Ramos (cell line): ENCODE data around the gene CACNA1G.

Experiments
- in situ Hi-C: fragments of 300-500 bp; cut with MboI; formaldehyde crosslinking; loops from one replicate; pipeline ENCODE4 v1.14.3; 2022; ENCODE audit warnings: low sequenced_read_pairs; ENCODE audit not compliant: unreplicated experiment

Gene CACNA1G

GRCh38 chr17:50545311-50545710, 15.2 kb upstream of the CACNA1G start:
- in situ Hi-C loops: loop anchor here (5.0 to 10.0 kb wide), 2 partner anchors 82 to 409 kb away; no protein-coding TSS in a partner anchor

GRCh38 chr17:50546701-50547034, 13.8 kb upstream of the CACNA1G start:
- in situ Hi-C loops: loop anchor here (5.0 to 10.0 kb wide), 2 partner anchors 81 to 408 kb away; no protein-coding TSS in a partner anchor

- in situ Hi-C loops: loop anchor here (5.0 to 10.0 kb wide), 2 partner anchors 80 to 408 kb away; no protein-coding TSS in a partner anchor
Observed at GRCh38 chr17:50547035-50547735, 13.3 kb upstream of the CACNA1G start, which contains the start of gene SPATA20. SPATA20 (plus strand) TSS chr17:50547174; CDS start chr17:50547209, 35 bp downstream.

GRCh38 chr17:50547736-50548083, 12.8 kb upstream of the CACNA1G start:
- in situ Hi-C loops: loop anchor here (5.0 to 10.0 kb wide), 2 partner anchors 80 to 407 kb away; no protein-coding TSS in a partner anchor

- in situ Hi-C loops: loop anchor here (5.0 to 10.0 kb wide), 2 partner anchors 78 to 406 kb away; no protein-coding TSS in a partner anchor
Observed at GRCh38 chr17:50548831-50549230, 11.7 kb upstream of the CACNA1G start.

GRCh38 chr17:50549256-50549941, 11.1 kb upstream of the CACNA1G start:
- in situ Hi-C loops: loop anchor here (5.0 to 10.0 kb wide), 2 partner anchors 78 to 405 kb away; no protein-coding TSS in a partner anchor

GRCh38 chr17:50549969-50550368, 10.5 kb upstream of the CACNA1G start:
- in situ Hi-C loops: loop anchor here (5.0 to 10.0 kb wide), 2 partner anchors 77 to 405 kb away; no protein-coding TSS in a partner anchor

GRCh38 chr17:50550661-50551432, 9.7 kb upstream of the CACNA1G start:
- in situ Hi-C loops: no loop called here

- in situ Hi-C loops: no loop called here
Observed at GRCh38 chr17:50551433-50551815, 9.1 kb upstream of the CACNA1G start.

- in situ Hi-C loops: no loop called here
Observed at GRCh38 chr17:50551884-50552283, 8.6 kb upstream of the CACNA1G start.

- in situ Hi-C loops: no loop called here
Observed at GRCh38 chr17:50554201-50554600, 6.3 kb upstream of the CACNA1G start.

GRCh38 chr17:50556803-50557202, 3.7 kb upstream of the CACNA1G start:
- in situ Hi-C loops: no loop called here

GRCh38 chr17:50557630-50558029, 2.9 kb upstream of the CACNA1G start:
- in situ Hi-C loops: no loop called here

- in situ Hi-C loops: no loop called here
Observed at GRCh38 chr17:50558091-50558490, 2.4 kb upstream of the CACNA1G start.

GRCh38 chr17:50558581-50558940, 2.0 kb upstream of the CACNA1G start:
- in situ Hi-C loops: no loop called here

- in situ Hi-C loops: no loop called here
Observed at GRCh38 chr17:50558941-50559614, 1.4 kb upstream of the CACNA1G start.

GRCh38 chr17:50559674-50560184, 786 bp upstream of the CACNA1G start:
- in situ Hi-C loops: no loop called here

- in situ Hi-C loops: no loop called here
Observed at GRCh38 chr17:50560931-50561745, 623 bp downstream of the CACNA1G start.

- in situ Hi-C loops: no loop called here
Observed at GRCh38 chr17:50561746-50562141, 1.2 kb downstream of the CACNA1G start.
